OCI-LY3 (cell line): Measurements from ENCODE around the gene SKA1.

Experiments used
- CTCF ChIP-seq: fragments of 200-600, 300-600 bp; sonication (generic); IDR thresholded peaks from 2 replicates; pipeline ENCODE4 v1.5.1; 2014; ENCODE audit warnings: antibody characterized with exemption, low read length, low read depth
- EZH2phosphoT487 ChIP-seq: fragments of 200-600 bp; shearing (Covaris generic); IDR thresholded peaks from 2 replicates; pipeline ENCODE4 v1.6.1; 2018; ENCODE audit warnings: antibody characterized with exemption, mixed run types, low read depth

GRCh38 chr18:50396005-50396660 is 21.3 kb downstream of the SKA1 start:
- TF ChIP-seq CTCF (no peak), EZH2phosphoT487 (no peak)
